ENCODE results near the gene IL11. TPM values are rescaled to one million over a fixed set of nuclear protein-coding genes. Genes with fewer than 3 reads are reported as not detected.

The IL11 gene
- total and polyA plus RNA-seq, 2 of the 13 experiments (the other 11 are each of a cell fraction or from before 2014, with no cell fraction given), result 2.5 to 2.9 TPM

GRCh38 chr19:55353803-55354697 lies 16.2 kb downstream of the IL11 start (continued):
- TF ChIP-seq ZGPAT (CRISPR knock-in tag; IDR thresholded peaks at IDR 0.05) (peak; percentile 37; the same call in 1 of the 2 replicates), SP4 (CRISPR knock-in tag; IDR thresholded peaks at IDR 0.05) (peak; percentile 85), MTF2 (CRISPR knock-in tag; IDR thresholded peaks at IDR 0.05; ENCODE audit: borderline replicate concordance) (0 out of 2 replicates have a peak, but pooled peaks have one; percentile 32), FOXM1 (CRISPR knock-in tag; IDR thresholded peaks at IDR 0.05) (no peak), ZNF10 (CRISPR knock-in tag; IDR thresholded peaks at IDR 0.05; ENCODE audit: borderline replicate concordance, low read depth) (no peak), ZNF580 (CRISPR knock-in tag; IDR thresholded peaks at IDR 0.05; ENCODE audit: borderline replicate concordance, low read depth) (no peak), ZNF687 (CRISPR knock-in tag; IDR thresholded peaks at IDR 0.05) (peak; percentile 45), ZBTB33 (CRISPR knock-in tag; IDR thresholded peaks at IDR 0.05) (no peak), ZNF318 (CRISPR knock-in tag; IDR thresholded peaks at IDR 0.05) (no peak), JUN (CRISPR knock-in tag; IDR thresholded peaks at IDR 0.05) (no peak), ZNF788 (CRISPR knock-in tag; IDR thresholded peaks at IDR 0.05; ENCODE audit: borderline replicate concordance) (no peak)
